ENCODE measurements around the gene NOL4L. TPM values are rescaled to one million over a fixed set of nuclear protein-coding genes. Genes with fewer than 3 reads are reported as not detected.

NOL4L gene
- total RNA-seq, 1 experiment from 2014 or later, result 31.7 TPM

- Histone ChIP-seq H3K9ac (ENCODE audit: extremely low read depth, insufficient read length, low read length) (no peak overlapping the region), H3K23ac (ENCODE audit: insufficient read length, low read depth, low read length) (no peak overlapping the region), H3K9me3 (ENCODE audit: control insufficient read depth, low read depth, low read length) (no peaks in the 10 kb centered on the region), H3K4me1 (ENCODE audit: insufficient read depth, low read length) (no peaks in the 10 kb centered on the region; the same call in 1 of the 2 replicates), H2BK12ac (ENCODE audit: insufficient read length, low read depth, low read length) (no peak overlapping the region), H3K14ac (ENCODE audit: insufficient read depth, low read length) (no peak overlapping the region), H2BK15ac (ENCODE audit: low read depth, low read length) (no peak overlapping the region), H2AK5ac (ENCODE audit: insufficient read length, low read length) (no peak overlapping the region), H4K5ac (ENCODE audit: insufficient read length, low read depth, low read length) (no peak overlapping the region), H3K56ac (ENCODE audit: insufficient read length, low read depth, low read length) (no peak overlapping the region), H3K27me3 (ENCODE audit: insufficient read depth, low read length) (no peaks in the 10 kb centered on the region), H3T11ph (ENCODE audit: low read length) (no peak overlapping the region), H4K20me1 (ENCODE audit: control insufficient read depth, insufficient read depth, insufficient read length) (no peaks in the 10 kb centered on the region), H3K18ac (ENCODE audit: insufficient read length, low read depth, low read length) (no peak overlapping the region), H3K27ac (ENCODE audit: insufficient read length, low read depth, low read length) (no peak overlapping the region), H3K4me2 (ENCODE audit: insufficient read depth, insufficient read length, low read length) (no peak overlapping the region), H4K91ac (ENCODE audit: insufficient read length, low read depth, low read length) (no peak overlapping the region), H3K79me2 (ENCODE audit: insufficient read depth, low read length) (no peaks in the 10 kb centered on the region), H4K8ac (replicated peaks; ENCODE audit: insufficient read length, low read depth, low read length) (no peak overlapping the region), H2BK5ac (ENCODE audit: insufficient read length, low read length) (no peak overlapping the region), H2BK20ac (ENCODE audit: low read depth, low read length, poor library complexity, severe bottlenecking) (no peak overlapping the region), H3K4ac (ENCODE audit: low read depth, low read length) (no peak overlapping the region), H2BK120ac (ENCODE audit: low read depth, low read length, poor library complexity, severe bottlenecking) (no peak overlapping the region), H3K79me1 (ENCODE audit: insufficient read depth, low read depth, low read length, poor library complexity, severe bottlenecking) (no peaks in the 10 kb centered on the region), H3K23me2 (ENCODE audit: insufficient read length, low read depth, low read length, poor library complexity, severe bottlenecking) (no peaks in the 10 kb centered on the region), H2AFZ (ENCODE audit: low read length) (no peak overlapping the region)
- no peaks in the 10 kb centered on the region for H3K9me3 Mint-ChIP-seq
- H3K4me1 Mint-ChIP-seq, result peaks cover 25 to 28% of the 10 kb centered on the region in 2 experiments
- peak overlapping the region; percentile 73 to 85 (median 83); a peak in 5 of 7 replicates for H3K27ac Mint-ChIP-seq
- no peak for DNase-seq
- H3K36me3 Mint-ChIP-seq (ENCODE audit: insufficient read depth in 1 of 3, low read depth in 3 of 3), result peaks cover 2 to 20% (median 18%) of the 10 kb centered on the region in 3 experiments; a peak in 4 of 7 replicates
- no peak overlapping the region for H3K4me3 Mint-ChIP-seq
- TF ChIP-seq CTCF (conservative IDR thresholded peaks at IDR 0.05), result no peak
- no CpG with 5 or more reads among the region's 9 CpGs for WGBS (ENCODE audit: extremely low coverage, insufficient read length, low lambda C conversion rate)
- H3K27me3 Mint-ChIP-seq (ENCODE audit: low read depth), result no peaks in the 10 kb centered on the region
Observed at GRCh38 chr20:32470940-32471339, 114.2 kb downstream of the NOL4L start.
